H9 (cell line): ENCODE data around the gene DBH. TPM values are rescaled to one million over a fixed set of nuclear protein-coding genes. Genes with fewer than 3 reads are reported as not detected.

Experiments used
- DNase-seq: peaks from one replicate; pipeline ENCODE4 v3.0.0-alpha.2; 2017
- H2AFZ ChIP-seq: one replicate; pipeline ENCODE4 v1.6.1; 2013; ENCODE audit warnings: mild to moderate bottlenecking, low read length, control low read depth, moderate library complexity
- H2AK5ac ChIP-seq: 2 replicates; pipeline ENCODE4 v1.6.1; 2013; ENCODE audit warnings: low read length, control low read depth, mixed read lengths; ENCODE audit not compliant: insufficient read length
- H2BK120ac ChIP-seq: one replicate; pipeline ENCODE4 v1.6.1; 2013; ENCODE audit warnings: low read depth, mild to moderate bottlenecking, low read length, control low read depth, inconsistent platforms; ENCODE audit not compliant: poor library complexity, severe bottlenecking
- H2BK12ac ChIP-seq: 2 replicates; pipeline ENCODE4 v1.6.1; 2013; ENCODE audit warnings: low read length, control low read depth, mixed read lengths, low read depth; ENCODE audit not compliant: insufficient read length
- H2BK15ac ChIP-seq: 2 replicates; pipeline ENCODE4 v1.6.1; 2013; ENCODE audit warnings: low read depth, low read length, control low read depth
- H2BK20ac ChIP-seq: one replicate; pipeline ENCODE4 v1.6.1; 2013; ENCODE audit warnings: low read depth, mild to moderate bottlenecking, low read length, control low read depth, inconsistent platforms; ENCODE audit not compliant: poor library complexity, severe bottlenecking
- H2BK5ac ChIP-seq: 2 replicates; pipeline ENCODE4 v1.6.1; 2013; ENCODE audit warnings: low read length, control low read depth, mixed read lengths; ENCODE audit not compliant: insufficient read length
- H3K14ac ChIP-seq: 2 replicates; pipeline ENCODE4 v1.6.1; 2013; ENCODE audit warnings: low read length, control low read depth; ENCODE audit not compliant: insufficient read depth
- H3K18ac ChIP-seq: 2 replicates; pipeline ENCODE4 v1.6.1; 2013; ENCODE audit warnings: low read depth, mild to moderate bottlenecking, mixed read lengths, low read length, control low read depth; ENCODE audit not compliant: insufficient read length
- H3K23ac ChIP-seq: 2 replicates; pipeline ENCODE4 v1.6.1; 2013; ENCODE audit warnings: low read length, control low read depth, mixed read lengths, low read depth; ENCODE audit not compliant: insufficient read length
- H3K23me2 ChIP-seq: 2 replicates; pipeline ENCODE4 v1.6.1; 2013; ENCODE audit warnings: low read depth, mild to moderate bottlenecking, mixed read lengths, low read length, control low read depth; ENCODE audit not compliant: insufficient read length, poor library complexity, severe bottlenecking
- H3K27ac ChIP-seq: 2 replicates; pipeline ENCODE4 v1.5.1; 2013; ENCODE audit warnings: low read length, control low read depth, mixed read lengths, low read depth; ENCODE audit not compliant: insufficient read length
- H3K27me3 ChIP-seq: 2 replicates; pipeline ENCODE4 v1.6.1; 2013; ENCODE audit warnings: low read length, control low read depth, inconsistent platforms; ENCODE audit not compliant: insufficient read depth
- H3K4ac ChIP-seq: 2 replicates; pipeline ENCODE4 v1.6.1; 2013; ENCODE audit warnings: low read depth, mild to moderate bottlenecking, control low read depth, inconsistent platforms, low read length, moderate library complexity
- H3K4me1 ChIP-seq: 2 replicates; pipeline ENCODE4 v1.6.1; 2013; ENCODE audit warnings: low read length, control low read depth, inconsistent platforms; ENCODE audit not compliant: insufficient read depth
- H3K4me2 ChIP-seq: 2 replicates; pipeline ENCODE4 v1.6.1; 2013; ENCODE audit warnings: low read length, control low read depth, mixed read lengths; ENCODE audit not compliant: insufficient read length, insufficient read depth
- H3K56ac ChIP-seq: 2 replicates; pipeline ENCODE4 v1.6.1; 2013; ENCODE audit warnings: low read depth, mild to moderate bottlenecking, mixed read lengths, low read length, control low read depth; ENCODE audit not compliant: insufficient read length
- H3K79me1 ChIP-seq: 2 replicates; pipeline ENCODE4 v1.6.1; 2013; ENCODE audit warnings: low read depth, mild to moderate bottlenecking, moderate library complexity, low read length, control low read depth, inconsistent platforms; ENCODE audit not compliant: insufficient read depth, poor library complexity, severe bottlenecking
- H3K79me2 ChIP-seq: 2 replicates; pipeline ENCODE4 v1.6.1; 2013; ENCODE audit warnings: low read length, control low read depth, inconsistent platforms; ENCODE audit not compliant: insufficient read depth
- H3K9ac ChIP-seq: 2 replicates; pipeline ENCODE4 v1.6.1; 2013; ENCODE audit warnings: low read length, control low read depth, mixed read lengths; ENCODE audit not compliant: insufficient read length; ENCODE audit errors: extremely low read depth
- H3K9me3 ChIP-seq: one replicate; pipeline ENCODE4 v1.6.1; 2013; ENCODE audit warnings: low read depth, low read length, inconsistent platforms; ENCODE audit not compliant: control insufficient read depth
- H3T11ph ChIP-seq: one replicate; pipeline ENCODE4 v1.6.1; 2013; ENCODE audit warnings: mild to moderate bottlenecking, low read length, control low read depth, inconsistent platforms
- H4K20me1 ChIP-seq: one replicate; pipeline ENCODE4 v1.6.1; 2013; ENCODE audit not compliant: control insufficient read depth, insufficient read length, insufficient read depth
- H4K5ac ChIP-seq: 2 replicates; pipeline ENCODE4 v1.6.1; 2013; ENCODE audit warnings: low read depth, mild to moderate bottlenecking, mixed read lengths, low read length, control low read depth; ENCODE audit not compliant: insufficient read length
- H4K8ac ChIP-seq: replicated peaks from 2 replicates; pipeline ENCODE4 v1.6.1; 2013; ENCODE audit warnings: low read length, control low read depth, mixed read lengths, low read depth; ENCODE audit not compliant: insufficient read length
- H4K91ac ChIP-seq: 2 replicates; pipeline ENCODE4 v1.6.1; 2013; ENCODE audit warnings: low read depth, mild to moderate bottlenecking, moderate library complexity, mixed read lengths, low read length, control low read depth; ENCODE audit not compliant: insufficient read length
- H3K27ac Mint-ChIP-seq, 3 experiments: 2 replicates in 2 of 3; 3 replicates in 1 of 3; pipeline ENCODE4 v1.8.0; 2020 to 2021; ENCODE audit warnings: mixed read lengths in 3 of 3, mild to moderate bottlenecking in 1 of 3, moderate library complexity in 1 of 3
- H3K27me3 Mint-ChIP-seq: 2 replicates; pipeline ENCODE4 v1.8.0; 2021; ENCODE audit warnings: low read depth, mild to moderate bottlenecking, moderate library complexity, mixed read lengths
- H3K36me3 Mint-ChIP-seq, 3 experiments: 2 replicates in 2 of 3; 3 replicates in 1 of 3; pipeline ENCODE4 v1.8.0; 2020 to 2021; ENCODE audit warnings: low read depth in 3 of 3, mixed read lengths in 3 of 3; ENCODE audit not compliant: insufficient read depth in 1 of 3
- H3K4me1 Mint-ChIP-seq, 2 experiments: 2 replicates each; pipeline ENCODE4 v1.8.0; 2020; ENCODE audit warnings: mixed read lengths in 2 of 2
- H3K4me3 Mint-ChIP-seq, 2 experiments: 2 replicates in 1 of 2; 3 replicates in 1 of 2; pipeline ENCODE4 v1.8.0; 2020 to 2021; ENCODE audit warnings: mild to moderate bottlenecking in 2 of 2, mixed read lengths in 2 of 2, moderate library complexity in 1 of 2
- H3K9me3 Mint-ChIP-seq, 2 experiments: 2 replicates in 1 of 2; 3 replicates in 1 of 2; pipeline ENCODE4 v1.8.0; 2020; ENCODE audit warnings: mild to moderate bottlenecking in 2 of 2, mixed read lengths in 2 of 2, moderate library complexity in 1 of 2
- WGBS: extraction: QIAGEN DNeasy Blood & Tissue Kit; methylation state at CpG from one replicate; pipeline ENCODE4 v1.1.7; 2013; ENCODE audit warnings: missing lambda C conversion rate, low lambda C conversion rate, mixed read lengths; ENCODE audit not compliant: insufficient read length; ENCODE audit errors: extremely low coverage; 5-methylcytosine and 5-hydroxymethylcytosine counted together
- total RNA-seq: library from RNA; stranded (reverse); gene quantifications from 2 replicates; pipeline ENCODE4 v1.2.1, GENCODE V29; 2021
- TF ChIP-seq, protein P1 (sequence below): fragments of 200-600 bp; sonication (generic); conservative IDR thresholded peaks from 3 replicates; pipeline ENCODE4 v1.8.0; 2021; ENCODE audit warnings: antibody characterized with exemption, mild to moderate bottlenecking

The DBH gene
- total RNA-seq, 1 experiment from 2014 or later = not detected

- peaks cover 0 to 2% (median 0%) of the 10 kb centered on the region in 3 experiments; a peak in 2 of 7 replicates for H3K36me3 Mint-ChIP-seq
- Histone ChIP-seq H3K14ac (no peak overlapping the region), H3K9me3 (no peaks in the 10 kb centered on the region), H3K9ac (no peak overlapping the region), H2AFZ (no peak overlapping the region), H4K91ac (no peak overlapping the region), H4K20me1 (no peaks in the 10 kb centered on the region), H3K79me2 (no peaks in the 10 kb centered on the region), H3T11ph (no peak overlapping the region), H3K79me1 (no peaks in the 10 kb centered on the region), H3K4me2 (no peak overlapping the region), H3K18ac (no peak overlapping the region), H4K5ac (no peak overlapping the region), H4K8ac (no peak overlapping the region), H3K4ac (no peak overlapping the region), H2BK20ac (no peak overlapping the region), H2AK5ac (no peak overlapping the region), H2BK15ac (no peak overlapping the region), H3K4me1 (no peaks in the 10 kb centered on the region), H3K27ac (no peak overlapping the region), H3K23me2 (peaks cover 2% of the 10 kb centered on the region), H2BK5ac (no peak overlapping the region), H2BK12ac (no peak overlapping the region), H3K56ac (no peak overlapping the region), H2BK120ac (no peak overlapping the region), H3K23ac (no peak overlapping the region), H3K27me3 (no peaks in the 10 kb centered on the region)
- no peak for DNase-seq
- no peak overlapping the region for H3K4me3 Mint-ChIP-seq
- peaks cover 3 to 4% of the 10 kb centered on the region in 2 experiments; a peak in 2 of 4 replicates for H3K4me1 Mint-ChIP-seq
- H3K27ac Mint-ChIP-seq = no peak overlapping the region
- no CpG with 5 or more reads among the region's 3 CpGs for WGBS
- H3K27me3 Mint-ChIP-seq = no peaks in the 10 kb centered on the region; the same call in 1 of the 2 replicates
- TF ChIP-seq, protein P1, sequence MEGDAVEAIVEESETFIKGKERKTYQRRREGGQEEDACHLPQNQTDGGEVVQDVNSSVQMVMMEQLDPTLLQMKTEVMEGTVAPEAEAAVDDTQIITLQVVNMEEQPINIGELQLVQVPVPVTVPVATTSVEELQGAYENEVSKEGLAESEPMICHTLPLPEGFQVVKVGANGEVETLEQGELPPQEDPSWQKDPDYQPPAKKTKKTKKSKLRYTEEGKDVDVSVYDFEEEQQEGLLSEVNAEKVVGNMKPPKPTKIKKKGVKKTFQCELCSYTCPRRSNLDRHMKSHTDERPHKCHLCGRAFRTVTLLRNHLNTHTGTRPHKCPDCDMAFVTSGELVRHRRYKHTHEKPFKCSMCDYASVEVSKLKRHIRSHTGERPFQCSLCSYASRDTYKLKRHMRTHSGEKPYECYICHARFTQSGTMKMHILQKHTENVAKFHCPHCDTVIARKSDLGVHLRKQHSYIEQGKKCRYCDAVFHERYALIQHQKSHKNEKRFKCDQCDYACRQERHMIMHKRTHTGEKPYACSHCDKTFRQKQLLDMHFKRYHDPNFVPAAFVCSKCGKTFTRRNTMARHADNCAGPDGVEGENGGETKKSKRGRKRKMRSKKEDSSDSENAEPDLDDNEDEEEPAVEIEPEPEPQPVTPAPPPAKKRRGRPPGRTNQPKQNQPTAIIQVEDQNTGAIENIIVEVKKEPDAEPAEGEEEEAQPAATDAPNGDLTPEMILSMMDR = no peak
- H3K9me3 Mint-ChIP-seq = no peaks in the 10 kb centered on the region
Observed at GRCh38 chr9:133694686-133695085, 58.5 kb downstream of the DBH start.
